OCI-LY3 (cell line): ENCODE data around the gene ELF1.
"Not testable (repeated sequence)": the region's sequence is repeated elsewhere in the genome, so short reads cannot be mapped to it uniquely, and the experiment has no call there.

Experiments
- EZH2phosphoT487 ChIP-seq: fragments of 200-600 bp; shearing (Covaris generic); IDR thresholded peaks from 2 replicates; pipeline ENCODE4 v1.6.1; 2018; ENCODE audit warnings: antibody characterized with exemption, mixed run types, low read depth
- TF ChIP-seq, protein P1 (sequence below): fragments of 200-600, 300-600 bp; sonication (generic); IDR thresholded peaks from 2 replicates; pipeline ENCODE4 v1.5.1; 2014; ENCODE audit warnings: antibody characterized with exemption, low read length, low read depth

DNA sequence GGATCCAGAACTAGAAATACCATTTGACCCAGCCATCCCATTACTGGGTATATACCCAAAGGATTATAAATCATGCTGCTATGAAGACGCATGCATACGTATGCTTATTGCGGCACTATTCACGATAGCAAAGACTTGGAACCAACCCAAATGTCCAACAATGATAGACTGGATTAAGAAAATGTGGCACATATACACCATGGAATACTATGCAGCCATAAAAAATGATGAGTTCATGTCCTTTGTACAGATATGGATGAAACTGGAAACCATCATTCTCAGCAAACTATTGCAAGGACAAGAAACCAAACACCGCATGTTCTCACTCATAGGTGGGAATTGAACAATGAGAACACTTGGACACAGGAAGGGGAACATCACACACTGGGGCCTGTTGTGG lies 17.4 kb upstream of the ELF1 start:
- TF ChIP-seq, protein P1, sequence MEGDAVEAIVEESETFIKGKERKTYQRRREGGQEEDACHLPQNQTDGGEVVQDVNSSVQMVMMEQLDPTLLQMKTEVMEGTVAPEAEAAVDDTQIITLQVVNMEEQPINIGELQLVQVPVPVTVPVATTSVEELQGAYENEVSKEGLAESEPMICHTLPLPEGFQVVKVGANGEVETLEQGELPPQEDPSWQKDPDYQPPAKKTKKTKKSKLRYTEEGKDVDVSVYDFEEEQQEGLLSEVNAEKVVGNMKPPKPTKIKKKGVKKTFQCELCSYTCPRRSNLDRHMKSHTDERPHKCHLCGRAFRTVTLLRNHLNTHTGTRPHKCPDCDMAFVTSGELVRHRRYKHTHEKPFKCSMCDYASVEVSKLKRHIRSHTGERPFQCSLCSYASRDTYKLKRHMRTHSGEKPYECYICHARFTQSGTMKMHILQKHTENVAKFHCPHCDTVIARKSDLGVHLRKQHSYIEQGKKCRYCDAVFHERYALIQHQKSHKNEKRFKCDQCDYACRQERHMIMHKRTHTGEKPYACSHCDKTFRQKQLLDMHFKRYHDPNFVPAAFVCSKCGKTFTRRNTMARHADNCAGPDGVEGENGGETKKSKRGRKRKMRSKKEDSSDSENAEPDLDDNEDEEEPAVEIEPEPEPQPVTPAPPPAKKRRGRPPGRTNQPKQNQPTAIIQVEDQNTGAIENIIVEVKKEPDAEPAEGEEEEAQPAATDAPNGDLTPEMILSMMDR = not testable (repeated sequence)
- not testable (repeated sequence) for TF ChIP-seq EZH2phosphoT487
